Measurements from ENCODE around the gene NCBP1. TPM values are rescaled to one million over a fixed set of nuclear protein-coding genes. Genes with fewer than 3 reads are reported as not detected.

The NCBP1 gene
- total RNA-seq, 1 donor from 2014 or later: 52.1 TPM

DNA sequence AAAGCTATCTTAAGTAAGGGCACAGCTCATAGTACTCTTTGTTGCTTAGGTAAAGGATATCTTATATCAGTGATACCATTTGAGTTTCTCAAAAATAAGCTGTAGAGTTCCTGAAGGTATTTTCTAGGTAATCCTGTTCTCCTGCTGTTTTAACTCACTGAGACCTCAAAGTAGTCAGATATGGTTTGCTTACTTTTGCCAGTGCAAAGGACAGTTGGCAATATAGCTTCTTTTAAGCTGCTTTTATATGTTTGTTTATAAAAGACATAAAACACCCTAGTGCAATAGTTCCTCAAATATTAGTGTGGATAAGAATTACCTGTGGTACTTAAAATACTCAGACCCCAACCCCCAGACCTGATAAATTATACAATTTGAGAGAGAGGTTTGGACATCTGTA, 12.1 kb downstream of the NCBP1 start:
- Mint-ChIP-seq H3K27ac (ENCODE audit: unreplicated experiment) (no peak overlapping the region), H3K4me1 (ENCODE audit: low read depth, unreplicated experiment) (no peaks in the 10 kb centered on the region), H3K9me3 (ENCODE audit: unreplicated experiment) (no peaks in the 10 kb centered on the region), H3K27me3 (ENCODE audit: unreplicated experiment) (no peaks in the 10 kb centered on the region), H3K36me3 (ENCODE audit: unreplicated experiment) (no peaks in the 10 kb centered on the region), H3K4me3 (ENCODE audit: unreplicated experiment) (no peak overlapping the region)
- TF ChIP-seq, protein P1, sequence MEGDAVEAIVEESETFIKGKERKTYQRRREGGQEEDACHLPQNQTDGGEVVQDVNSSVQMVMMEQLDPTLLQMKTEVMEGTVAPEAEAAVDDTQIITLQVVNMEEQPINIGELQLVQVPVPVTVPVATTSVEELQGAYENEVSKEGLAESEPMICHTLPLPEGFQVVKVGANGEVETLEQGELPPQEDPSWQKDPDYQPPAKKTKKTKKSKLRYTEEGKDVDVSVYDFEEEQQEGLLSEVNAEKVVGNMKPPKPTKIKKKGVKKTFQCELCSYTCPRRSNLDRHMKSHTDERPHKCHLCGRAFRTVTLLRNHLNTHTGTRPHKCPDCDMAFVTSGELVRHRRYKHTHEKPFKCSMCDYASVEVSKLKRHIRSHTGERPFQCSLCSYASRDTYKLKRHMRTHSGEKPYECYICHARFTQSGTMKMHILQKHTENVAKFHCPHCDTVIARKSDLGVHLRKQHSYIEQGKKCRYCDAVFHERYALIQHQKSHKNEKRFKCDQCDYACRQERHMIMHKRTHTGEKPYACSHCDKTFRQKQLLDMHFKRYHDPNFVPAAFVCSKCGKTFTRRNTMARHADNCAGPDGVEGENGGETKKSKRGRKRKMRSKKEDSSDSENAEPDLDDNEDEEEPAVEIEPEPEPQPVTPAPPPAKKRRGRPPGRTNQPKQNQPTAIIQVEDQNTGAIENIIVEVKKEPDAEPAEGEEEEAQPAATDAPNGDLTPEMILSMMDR (IDR thresholded peaks at IDR 0.05; ENCODE audit: partially characterized antibody, unreplicated experiment): no peak
- no peak for DNase-seq

DNA sequence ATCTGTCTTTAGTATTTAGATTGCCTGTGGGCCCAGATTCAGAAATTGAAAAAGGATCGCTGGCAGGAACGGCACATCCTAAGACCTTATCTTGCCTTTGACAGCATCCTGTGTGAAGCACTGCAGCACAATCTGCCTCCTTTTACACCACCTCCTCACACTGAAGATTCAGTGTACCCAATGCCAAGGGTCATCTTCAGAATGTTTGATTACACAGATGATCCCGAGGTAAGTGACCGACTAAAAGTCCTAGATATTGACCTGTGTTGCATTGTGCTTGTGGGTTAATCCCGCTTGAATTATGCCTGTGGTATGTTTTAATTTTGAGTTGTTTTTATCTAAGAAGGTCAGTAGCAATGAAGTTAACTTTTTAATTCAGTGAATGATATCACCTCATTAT, 14.4 kb downstream of the NCBP1 start:
- Mint-ChIP-seq H3K4me3 (ENCODE audit: unreplicated experiment) (no peak overlapping the region), H3K27me3 (ENCODE audit: unreplicated experiment) (no peaks in the 10 kb centered on the region), H3K9me3 (ENCODE audit: unreplicated experiment) (no peaks in the 10 kb centered on the region), H3K27ac (ENCODE audit: unreplicated experiment) (no peak overlapping the region), H3K36me3 (ENCODE audit: unreplicated experiment) (no peaks in the 10 kb centered on the region), H3K4me1 (ENCODE audit: low read depth, unreplicated experiment) (no peaks in the 10 kb centered on the region)
- TF ChIP-seq, protein P1 (IDR thresholded peaks at IDR 0.05; ENCODE audit: partially characterized antibody, unreplicated experiment): no peak
- no peak for DNase-seq

DNA sequence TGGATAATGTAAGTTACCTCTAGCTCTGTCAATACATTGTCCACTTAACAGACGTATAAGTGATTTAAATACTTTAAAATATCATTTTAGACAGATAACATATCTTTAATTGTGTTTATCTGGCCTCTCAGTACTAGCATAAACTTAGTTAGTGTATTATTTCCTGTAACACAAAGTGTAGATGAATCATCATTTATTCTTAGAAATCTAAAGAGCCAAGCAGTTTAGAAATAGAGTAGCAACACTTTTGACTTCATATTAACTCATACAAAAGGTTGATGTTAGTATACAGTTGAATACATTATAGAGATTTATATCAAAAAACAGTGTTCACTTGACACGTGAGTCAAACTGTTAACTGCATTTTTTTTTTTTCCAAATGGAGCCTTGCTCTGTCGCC, 18.0 kb downstream of the NCBP1 start:
- Mint-ChIP-seq H3K27ac (ENCODE audit: unreplicated experiment) (no peak overlapping the region), H3K9me3 (ENCODE audit: unreplicated experiment) (no peaks in the 10 kb centered on the region), H3K36me3 (ENCODE audit: unreplicated experiment) (no peaks in the 10 kb centered on the region), H3K27me3 (ENCODE audit: unreplicated experiment) (no peaks in the 10 kb centered on the region), H3K4me1 (ENCODE audit: low read depth, unreplicated experiment) (peaks cover 2% of the 10 kb centered on the region), H3K4me3 (ENCODE audit: unreplicated experiment) (no peak overlapping the region)
- DNase-seq: no peak
- TF ChIP-seq, protein P1 (IDR thresholded peaks at IDR 0.05; ENCODE audit: partially characterized antibody, unreplicated experiment): no peak

DNA sequence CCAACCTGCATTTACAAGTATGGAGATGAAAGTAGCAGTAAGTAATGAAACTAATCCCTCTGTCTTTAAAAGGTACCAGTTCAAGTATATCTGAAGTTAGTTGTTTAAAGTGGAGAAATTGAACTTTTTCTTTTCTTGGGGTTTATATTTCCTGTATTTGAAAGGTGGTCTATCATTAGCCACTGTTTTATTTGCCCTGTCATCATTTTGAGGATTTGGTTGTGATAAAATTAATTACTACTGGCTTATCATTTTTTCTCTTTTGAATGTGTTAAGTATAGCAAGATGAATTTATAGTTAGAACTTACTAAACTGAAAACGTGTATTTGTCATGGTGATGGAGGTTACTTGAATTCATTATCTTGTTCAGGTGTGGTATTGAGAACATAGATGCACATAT, 25.1 kb downstream of the NCBP1 start:
- DNase-seq: no peak
- TF ChIP-seq, protein P1 (IDR thresholded peaks at IDR 0.05; ENCODE audit: partially characterized antibody, unreplicated experiment): no peak
- Mint-ChIP-seq H3K4me3 (ENCODE audit: unreplicated experiment) (no peak overlapping the region), H3K36me3 (ENCODE audit: unreplicated experiment) (peaks cover 3% of the 10 kb centered on the region), H3K9me3 (ENCODE audit: unreplicated experiment) (no peaks in the 10 kb centered on the region), H3K4me1 (ENCODE audit: low read depth, unreplicated experiment) (peaks cover 3% of the 10 kb centered on the region), H3K27me3 (ENCODE audit: unreplicated experiment) (no peaks in the 10 kb centered on the region), H3K27ac (ENCODE audit: unreplicated experiment) (no peak overlapping the region)

DNA sequence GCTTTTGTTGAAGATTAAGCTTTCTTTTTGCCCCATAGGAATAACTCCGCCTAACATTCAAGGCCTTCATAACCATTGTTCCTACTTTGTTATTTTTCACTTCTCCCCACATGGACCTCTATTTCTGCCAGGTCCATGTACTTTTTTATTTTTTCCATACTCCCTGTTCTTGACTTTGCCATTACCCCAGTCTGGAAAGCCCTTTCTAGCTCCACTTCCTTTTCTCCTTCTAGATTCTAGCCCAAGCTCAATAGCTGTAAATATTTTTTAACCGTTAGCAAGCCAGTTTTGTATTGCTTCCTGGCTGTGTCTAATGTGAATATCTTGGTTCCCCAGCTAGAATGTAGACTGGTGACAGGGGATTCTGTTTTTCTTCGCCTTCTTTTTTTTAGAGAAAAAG, 26.1 kb downstream of the NCBP1 start:
- Mint-ChIP-seq H3K27me3 (ENCODE audit: unreplicated experiment) (no peaks in the 10 kb centered on the region), H3K36me3 (ENCODE audit: unreplicated experiment) (peaks cover 10% of the 10 kb centered on the region), H3K4me3 (ENCODE audit: unreplicated experiment) (no peak overlapping the region), H3K27ac (ENCODE audit: unreplicated experiment) (no peak overlapping the region), H3K9me3 (ENCODE audit: unreplicated experiment) (no peaks in the 10 kb centered on the region), H3K4me1 (ENCODE audit: low read depth, unreplicated experiment) (peaks cover 3% of the 10 kb centered on the region)
- DNase-seq: no peak
- TF ChIP-seq, protein P1 (IDR thresholded peaks at IDR 0.05; ENCODE audit: partially characterized antibody, unreplicated experiment): no peak

All from glutamatergic neuron (in vitro differentiated cells).